Heart left ventricle (tissue), 13 donors: ENCODE results near the gene NTNG2.

Experiments used
- CTCF ChIP-seq, 12 donors: fragments of 200-600 bp; sonication (generic) in 4 of 12; IDR thresholded peaks; one replicate each; pipeline versions ENCODE4 v1.5.0 to v1.8.0; 2018 to 2022; ENCODE audit warnings: antibody characterized with exemption in 12 of 12, mild to moderate bottlenecking in 5 of 12
- POLR2A ChIP-seq, 2 donors: fragments of 450-650 bp; IDR thresholded peaks; one replicate each; pipeline ENCODE4 v1.6.1; 2017; ENCODE audit warnings: antibody characterized with exemption in 2 of 2, mild to moderate bottlenecking in 2 of 2, moderate library complexity in 2 of 2
- donor health status: ischemic (EF 13 %, LVEDD 7.1; RV severe dilation, severe dysfunction).
- donor health status: DM: no; HTN: yes; CAD: no.
- donor health status: DM: no; HTN: no; CAD: no.
- donor health status: ischemic (EF 25% LVEDD 6.9; RV normal size, moderate dysfunction).
- donor health status: ischemic (EF 25% LVEDD 5.7; RV mildly dilated, moderate dysfunction).
- donor health status: ischemic (EF 35%, LVEDD 5.7; RV mildly dilated, moderate dysfunction).
- donor health status: nonischemic (EF 11% LVEDD 7.7; RV severe dilation, severe dysfunction).
- donor health status: DM: yes; HTN: yes; CAD: no.
- donor health status: PGD.
- donor health status: ischemic (EF 29% LVEDD 5.4; RV normal size, mild dysfunction).
- donor health status: nonischemic (EF 23%, LVEDD 6.1; RV moderate dilation, normal function).

DNA sequence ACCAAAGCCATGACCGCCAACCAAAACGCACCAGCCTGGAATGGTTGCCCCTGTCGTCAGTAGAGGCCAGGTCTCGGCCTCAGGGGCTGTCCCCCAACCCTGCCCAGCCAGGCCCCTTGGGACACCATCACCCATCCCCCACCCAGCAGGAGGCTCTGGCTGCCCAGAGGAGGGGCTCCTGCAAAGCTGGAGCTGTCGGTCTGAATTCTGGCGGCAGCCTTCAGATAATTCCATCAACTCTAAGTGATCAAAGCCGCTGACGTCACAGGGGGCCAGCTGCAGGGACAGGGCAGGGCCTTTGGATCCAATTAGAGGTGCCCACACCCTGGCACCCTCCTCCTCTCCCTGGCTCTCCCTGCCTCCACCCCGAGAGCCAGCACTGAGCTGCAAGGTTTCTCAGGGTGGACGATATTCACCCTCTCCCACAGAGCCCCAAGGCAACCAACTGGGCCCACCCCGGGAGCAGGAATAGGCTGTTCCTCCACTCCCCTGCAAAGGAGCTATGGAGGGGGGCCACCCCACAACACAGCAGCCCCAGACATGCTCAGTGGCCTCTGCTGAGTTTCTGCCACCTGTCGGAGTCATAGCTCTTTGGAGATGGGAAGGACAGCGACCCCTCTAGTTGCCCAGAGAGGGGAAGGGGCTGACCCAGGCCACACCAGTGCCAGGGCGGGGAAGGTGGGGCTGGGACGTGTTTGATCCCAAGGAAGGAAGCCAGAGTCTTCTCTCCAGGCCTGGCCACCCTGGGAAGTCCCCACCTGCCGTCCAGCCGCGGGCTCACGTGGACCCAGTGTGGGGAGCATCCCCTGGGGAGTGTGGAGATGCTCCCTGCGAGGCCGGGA, 78.4 kb downstream of the NTNG2 start:
- no peak for TF ChIP-seq POLR2A (IDR thresholded peaks at IDR 0.05)
- no peak for TF ChIP-seq CTCF (IDR thresholded peaks at IDR 0.05)
